Measurements from ENCODE around the gene TMEM185B.

DNA sequence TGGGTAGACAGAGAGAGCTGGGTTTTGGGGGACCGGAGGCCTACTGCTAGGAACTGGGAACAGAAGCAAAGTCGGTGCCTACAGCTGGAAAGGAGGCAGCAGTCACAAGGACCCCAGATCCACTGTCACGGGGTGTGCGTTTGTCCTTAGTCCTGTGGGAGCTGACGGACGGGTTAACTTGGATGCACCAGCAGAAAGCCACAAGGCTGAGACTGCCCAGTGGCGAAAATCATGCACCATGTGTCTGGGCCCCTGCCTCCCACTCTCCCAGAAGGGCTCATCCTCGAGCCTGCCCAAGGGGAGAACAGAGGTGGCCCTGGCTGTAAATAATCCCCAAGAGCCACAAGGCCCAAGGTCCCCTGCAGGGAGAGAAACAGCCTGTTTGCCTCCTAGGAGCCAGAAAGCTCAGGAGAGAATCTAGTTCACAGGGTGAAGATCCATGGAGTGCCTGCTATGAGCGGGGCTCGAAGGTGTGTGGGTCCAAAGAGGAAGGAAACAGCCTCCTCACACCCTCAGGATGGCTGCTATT, 17.8 kb upstream of the TMEM185B start:
- no peak for TF ChIP-seq CTCF (IDR thresholded peaks at IDR 0.05)
- no peak for TF ChIP-seq MXI1 (IDR thresholded peaks at IDR 0.05; ENCODE audit: low read depth, low read length)
- TF ChIP-seq RAD21 (IDR thresholded peaks at IDR 0.05; ENCODE audit: low read length): no peak
- TF ChIP-seq TEAD4 (IDR thresholded peaks at IDR 0.05; ENCODE audit: borderline replicate concordance, insufficient read depth): no peak
- no peak for TF ChIP-seq JUND (IDR thresholded peaks at IDR 0.05)
- no peak for TF ChIP-seq TAF1 (IDR thresholded peaks at IDR 0.05; ENCODE audit: borderline replicate concordance, low read depth, low read length)
- no peak for TF ChIP-seq EZH2phosphoT487 (IDR thresholded peaks at IDR 0.05; ENCODE audit: borderline replicate concordance, low read depth)
- no peak for TF ChIP-seq RXRA (IDR thresholded peaks at IDR 0.05; ENCODE audit: borderline replicate concordance, low read depth)
- no peak for TF ChIP-seq YY1 (IDR thresholded peaks at IDR 0.05; ENCODE audit: low read depth)
- no peak for TF ChIP-seq MAX (IDR thresholded peaks at IDR 0.05; ENCODE audit: low read depth)
